Measurements from ENCODE around the gene SMOC2. TPM values are rescaled to one million over a fixed set of nuclear protein-coding genes. Genes with fewer than 3 reads are reported as not detected.

Gene SMOC2
- total RNA-seq, 4 donors from 2014 or later = 45.8 to 130 (median 84.0) TPM

- peaks cover 0 to 14% (median 4%) of the 10 kb centered on the region in 4 donors for H3K36me3 ChIP-seq
- intact Hi-C loops (cut with DNase I) = no loop called here
- H3K9me3 ChIP-seq = no peaks in the 10 kb centered on the region
- TF ChIP-seq POLR2AphosphoS5 (IDR thresholded peaks at IDR 0.05) (no peak), CTCF (IDR thresholded peaks at IDR 0.05) (no peak), POLR2A (IDR thresholded peaks at IDR 0.05; ENCODE audit: low read depth) (no peak), EP300 (IDR thresholded peaks at IDR 0.05) (no peak)
- no peaks in the 10 kb centered on the region for H3K27me3 ChIP-seq
- no peak overlapping the region for H3K27ac ChIP-seq (replicated peaks in 1 of 4)
- no peak for DNase-seq (ENCODE audit: extremely low spot score)
- H3K4me3 ChIP-seq = no peak overlapping the region
- peaks cover 0 to 4% (median under 1%) of the 10 kb centered on the region in 4 donors for H3K4me1 ChIP-seq
- WGBS = 95% methylated on average over 14 of the region's 14 CpGs
Observed at GRCh38 chr6:168611691-168612090, 170.7 kb downstream of the SMOC2 start.

GRCh38 chr6:168612586-168612985 is 171.6 kb downstream of the SMOC2 start:
- no peak for DNase-seq (ENCODE audit: extremely low spot score)
- no peaks in the 10 kb centered on the region for H3K9me3 ChIP-seq
- WGBS = 98% methylated on average over 13 of the region's 13 CpGs
- intact Hi-C loops (cut with DNase I) = no loop called here
- peaks cover 0 to 14% (median 4%) of the 10 kb centered on the region in 4 donors for H3K36me3 ChIP-seq
- no peak overlapping the region for H3K27ac ChIP-seq (replicated peaks in 1 of 4)
- no peak overlapping the region for H3K4me3 ChIP-seq
- no peaks in the 10 kb centered on the region for H3K27me3 ChIP-seq
- peaks cover 0 to 13% (median 5%) of the 10 kb centered on the region in 4 donors for H3K4me1 ChIP-seq
- TF ChIP-seq CTCF (IDR thresholded peaks at IDR 0.05) = no peak
- no peak for TF ChIP-seq POLR2A (IDR thresholded peaks at IDR 0.05; ENCODE audit: low read depth)
- TF ChIP-seq EP300 (IDR thresholded peaks at IDR 0.05) = no peak
- no peak for TF ChIP-seq POLR2AphosphoS5 (IDR thresholded peaks at IDR 0.05)

- no peak for DNase-seq (ENCODE audit: extremely low spot score)
- no peaks in the 10 kb centered on the region for H3K9me3 ChIP-seq
- no peak overlapping the region for H3K4me3 ChIP-seq
- intact Hi-C loops (cut with DNase I) = loop anchor here (5.0 kb wide), 1 partner anchor 266 kb away; no protein-coding TSS in a partner anchor
- TF ChIP-seq POLR2AphosphoS5 (IDR thresholded peaks at IDR 0.05) (no peak), CTCF (IDR thresholded peaks at IDR 0.05) (no peak), EP300 (IDR thresholded peaks at IDR 0.05) (no peak), POLR2A (IDR thresholded peaks at IDR 0.05; ENCODE audit: low read depth) (no peak)
- WGBS = 87% methylated on average over 6 of the region's 6 CpGs
- H3K4me1 ChIP-seq = peaks cover 0 to 37% (median 27%) of the 10 kb centered on the region in 4 donors
- peaks cover 0 to 14% (median 3%) of the 10 kb centered on the region in 4 donors for H3K36me3 ChIP-seq
- H3K27ac ChIP-seq (replicated peaks in 1 of 4) = no peak overlapping the region
- H3K27me3 ChIP-seq = no peaks in the 10 kb centered on the region
Observed at GRCh38 chr6:168615837-168616236, 174.9 kb downstream of the SMOC2 start.

GRCh38 chr6:168616816-168617765 is 176.1 kb downstream of the SMOC2 start:
- Histone ChIP-seq H3K4me1 (peaks cover 0 to 37% (median 28%) of the 10 kb centered on the region in 4 donors), H3K9me3 (no peaks in the 10 kb centered on the region), H3K4me3 (no peak overlapping the region), H3K36me3 (peaks cover 0 to 14% (median 3%) of the 10 kb centered on the region in 4 donors), H3K27ac (replicated peaks in 1 of 4) (no peak overlapping the region), H3K27me3 (no peaks in the 10 kb centered on the region)
- DNase-seq (ENCODE audit: extremely low spot score) = no peak
- no peak for TF ChIP-seq POLR2A (IDR thresholded peaks at IDR 0.05; ENCODE audit: low read depth)
- peak; percentile 18 to 54 (median 47) for TF ChIP-seq CTCF (IDR thresholded peaks at IDR 0.05)
- TF ChIP-seq EP300 (IDR thresholded peaks at IDR 0.05) = no peak
- no peak for TF ChIP-seq POLR2AphosphoS5 (IDR thresholded peaks at IDR 0.05)
- intact Hi-C loops (cut with DNase I) = loop anchor here (5.0 kb wide), 1 partner anchor 265 kb away; no protein-coding TSS in a partner anchor
- WGBS = 75% methylated on average over 21 of the region's 21 CpGs
